ENCODE measurements around the gene MGLL.
A peak's percentile ranks its signal among the peaks of the same experiment; 100 is the strongest.

Gene MGLL

DNA sequence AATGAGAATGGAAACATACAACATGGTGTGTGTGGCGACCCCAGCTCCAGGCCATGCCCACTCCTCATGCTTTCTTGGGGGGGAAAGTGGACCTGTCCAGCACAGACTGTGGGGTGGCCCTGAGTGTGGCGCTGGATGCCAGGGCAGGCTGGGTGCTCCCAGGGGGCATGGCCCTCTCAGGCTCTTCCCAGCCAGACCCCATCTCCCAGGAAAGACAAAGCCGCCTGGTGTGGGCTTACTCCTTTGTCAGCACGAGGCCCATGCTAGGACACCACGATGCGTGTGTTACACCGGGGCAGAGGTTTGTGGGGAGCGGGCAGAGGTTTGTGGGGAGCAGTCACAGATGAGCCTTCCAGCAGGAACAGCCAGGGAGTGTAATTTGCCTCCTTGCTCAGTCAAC lies 81.1 kb downstream of the MGLL start:
- H3K4me3 ChIP-seq (ENCODE audit: low read depth, low read length) = no peak overlapping the region
- TF ChIP-seq, protein P1, sequence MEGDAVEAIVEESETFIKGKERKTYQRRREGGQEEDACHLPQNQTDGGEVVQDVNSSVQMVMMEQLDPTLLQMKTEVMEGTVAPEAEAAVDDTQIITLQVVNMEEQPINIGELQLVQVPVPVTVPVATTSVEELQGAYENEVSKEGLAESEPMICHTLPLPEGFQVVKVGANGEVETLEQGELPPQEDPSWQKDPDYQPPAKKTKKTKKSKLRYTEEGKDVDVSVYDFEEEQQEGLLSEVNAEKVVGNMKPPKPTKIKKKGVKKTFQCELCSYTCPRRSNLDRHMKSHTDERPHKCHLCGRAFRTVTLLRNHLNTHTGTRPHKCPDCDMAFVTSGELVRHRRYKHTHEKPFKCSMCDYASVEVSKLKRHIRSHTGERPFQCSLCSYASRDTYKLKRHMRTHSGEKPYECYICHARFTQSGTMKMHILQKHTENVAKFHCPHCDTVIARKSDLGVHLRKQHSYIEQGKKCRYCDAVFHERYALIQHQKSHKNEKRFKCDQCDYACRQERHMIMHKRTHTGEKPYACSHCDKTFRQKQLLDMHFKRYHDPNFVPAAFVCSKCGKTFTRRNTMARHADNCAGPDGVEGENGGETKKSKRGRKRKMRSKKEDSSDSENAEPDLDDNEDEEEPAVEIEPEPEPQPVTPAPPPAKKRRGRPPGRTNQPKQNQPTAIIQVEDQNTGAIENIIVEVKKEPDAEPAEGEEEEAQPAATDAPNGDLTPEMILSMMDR (IDR thresholded peaks at IDR 0.05; ENCODE audit: control insufficient read depth, extremely low read depth, insufficient read depth) = no peak
- no peak for DNase-seq (ENCODE audit: low read depth)

DNA sequence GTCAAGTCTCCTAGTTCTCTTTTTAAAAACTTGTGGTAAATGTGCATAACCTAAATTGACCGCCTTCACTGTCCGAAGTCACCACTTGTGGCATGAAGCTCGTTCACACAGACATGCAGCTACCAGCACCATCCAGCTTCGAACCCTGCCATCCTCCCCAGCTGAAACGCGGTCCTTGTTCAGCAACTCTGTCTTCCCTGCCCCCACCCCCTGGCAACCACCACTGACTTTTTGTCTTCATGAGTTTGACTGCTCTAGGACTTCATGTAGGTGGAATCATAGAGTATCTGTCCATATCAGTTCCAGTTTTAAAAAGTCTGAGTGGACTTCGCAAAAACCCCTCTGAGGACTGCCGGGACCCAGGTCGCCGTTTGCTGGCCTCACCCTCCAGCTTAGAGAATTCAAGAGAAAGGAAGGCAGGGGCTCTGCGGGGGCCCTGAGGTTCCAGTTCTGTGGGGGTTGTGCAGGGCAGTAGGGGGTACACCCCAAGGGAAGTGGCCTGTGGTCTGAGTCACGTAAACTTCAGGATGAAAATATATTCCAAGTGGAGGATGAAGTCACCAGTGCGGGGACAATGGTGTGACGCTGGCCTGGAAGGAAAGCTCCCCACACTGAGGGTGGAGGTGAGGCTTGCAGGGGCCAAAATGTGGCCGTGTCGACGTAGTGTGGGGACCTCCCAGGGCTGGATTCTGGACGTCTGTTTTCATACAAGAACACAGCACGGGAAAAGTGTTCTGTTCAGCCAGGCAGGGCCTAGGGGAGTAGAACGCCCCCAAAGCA lies 82.0 kb downstream of the MGLL start:
- H3K4me3 ChIP-seq (ENCODE audit: low read depth, low read length) = no peak overlapping the region
- TF ChIP-seq, protein P1 (IDR thresholded peaks at IDR 0.05; ENCODE audit: control insufficient read depth, extremely low read depth, insufficient read depth) = no peak
- DNase-seq (ENCODE audit: low read depth) = no peak

DNA sequence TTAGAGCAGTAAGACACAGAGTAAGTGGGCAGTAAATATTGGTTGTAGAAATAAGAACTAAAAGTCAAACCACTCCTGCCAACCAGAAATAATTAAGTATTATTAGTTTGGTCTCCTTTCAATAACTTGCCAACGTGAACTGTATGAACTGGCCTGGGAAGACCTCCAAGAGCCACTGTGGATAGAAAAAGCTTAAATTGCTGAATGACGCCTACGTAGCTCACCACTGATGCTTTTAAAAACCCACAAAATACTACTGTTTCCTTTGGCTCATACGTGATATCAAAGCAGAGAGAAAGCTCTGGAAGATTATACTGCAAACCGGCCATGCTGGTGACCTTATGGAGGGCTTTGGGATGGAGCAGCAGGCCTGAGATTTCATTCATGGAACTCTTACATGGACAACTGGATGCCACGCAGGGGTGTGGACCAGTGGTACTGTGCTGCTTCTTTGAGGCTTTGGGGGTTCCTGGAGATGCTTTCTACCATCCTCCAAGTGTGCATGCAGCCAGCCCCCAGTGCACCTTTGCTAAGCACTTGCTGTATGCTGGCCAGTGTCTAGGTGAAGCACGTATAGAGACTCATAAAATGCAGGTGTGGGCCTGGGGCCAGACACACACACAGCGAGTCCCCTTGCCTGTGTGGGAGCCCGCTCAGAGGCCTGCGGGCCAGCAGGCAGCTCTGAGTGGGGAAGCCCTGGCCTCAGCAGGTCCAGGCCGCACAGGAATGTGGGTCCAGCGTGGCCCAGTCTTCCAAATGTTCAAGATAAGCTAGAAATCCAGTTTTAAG lies 82.8 kb downstream of the MGLL start:
- TF ChIP-seq, protein P1 (IDR thresholded peaks at IDR 0.05; ENCODE audit: control insufficient read depth, extremely low read depth, insufficient read depth) = no peak
- no peak overlapping the region for H3K4me3 ChIP-seq (ENCODE audit: low read depth, low read length)
- no peak for DNase-seq (ENCODE audit: low read depth)

DNA sequence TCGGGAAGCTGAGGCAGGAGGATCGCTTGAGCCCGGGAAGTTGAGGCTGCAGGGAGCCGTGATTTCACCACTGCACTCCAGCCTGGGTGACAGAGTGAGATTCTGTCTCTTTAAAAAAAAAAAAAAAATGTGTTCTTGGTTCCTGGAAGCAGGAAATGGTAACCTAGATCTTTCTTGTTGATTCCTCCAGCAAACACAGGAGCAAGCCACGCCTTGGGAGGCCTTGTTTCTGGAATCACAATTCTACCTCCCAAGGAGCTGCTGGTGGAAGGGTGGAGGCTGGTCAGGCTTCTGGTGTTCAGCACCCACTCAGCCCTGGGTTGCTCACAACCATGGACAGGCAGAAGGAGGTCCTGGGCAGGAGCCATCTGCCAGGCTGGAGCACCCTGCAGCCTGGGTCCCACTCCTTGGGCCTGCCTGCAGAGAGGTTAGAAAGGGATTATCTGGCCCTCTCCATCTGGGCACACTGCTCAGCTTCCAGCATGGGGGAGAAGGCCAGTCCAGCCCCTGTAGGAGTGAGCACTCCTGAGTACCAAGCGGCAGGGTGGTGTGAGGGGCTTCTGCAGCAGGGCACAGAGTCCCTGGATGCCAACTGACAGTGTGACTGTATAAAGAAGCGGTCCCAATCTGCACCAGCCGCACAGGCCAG lies 84.0 kb downstream of the MGLL start:
- TF ChIP-seq, protein P1 (IDR thresholded peaks at IDR 0.05; ENCODE audit: control insufficient read depth, extremely low read depth, insufficient read depth) = no peak

DNA sequence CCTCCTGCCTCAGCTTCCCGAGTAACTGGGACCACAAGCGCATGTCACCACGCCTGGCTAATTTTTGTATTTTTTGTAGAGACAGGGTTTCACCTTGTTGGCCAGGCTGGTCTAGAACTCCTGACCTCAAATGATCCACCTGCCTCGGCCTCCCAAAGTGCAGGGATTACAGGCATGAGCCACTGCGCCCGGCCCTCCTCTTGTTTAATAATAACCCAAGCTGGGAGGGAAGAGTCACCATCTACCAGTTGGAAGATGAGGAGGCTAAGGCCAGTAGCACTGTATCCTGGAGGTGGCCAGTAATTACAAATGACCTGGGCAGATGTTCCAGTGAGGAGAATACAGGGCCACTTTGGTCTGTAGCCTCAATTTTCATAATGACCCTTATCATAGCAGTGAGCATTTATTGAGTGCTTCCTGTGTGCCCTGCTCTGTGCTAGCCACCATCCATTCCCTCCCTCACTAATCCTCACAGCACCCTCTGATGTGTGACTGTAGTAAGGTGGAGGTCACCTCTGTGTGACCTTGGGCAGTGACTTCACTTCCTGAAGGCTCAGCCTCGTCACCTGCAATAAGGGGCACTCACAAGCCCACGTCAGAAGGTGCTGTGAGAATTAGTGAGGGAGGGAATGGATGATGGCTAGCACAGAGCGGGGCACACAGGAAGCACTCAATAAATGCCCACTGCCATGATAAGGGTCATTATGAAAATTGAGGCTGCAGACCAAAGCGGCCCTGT lies 85.3 kb downstream of the MGLL start:
- DNase-seq (ENCODE audit: low read depth) = no peak
- no peak overlapping the region for H3K4me3 ChIP-seq (ENCODE audit: low read depth, low read length)
- TF ChIP-seq, protein P1 (IDR thresholded peaks at IDR 0.05; ENCODE audit: control insufficient read depth, extremely low read depth, insufficient read depth) = no peak

More for the DNA sequence above, 84.0 kb downstream of the MGLL start:
- H3K4me3 ChIP-seq (ENCODE audit: low read depth, low read length) = peak overlapping the region; percentile 6; the same call in 1 of the 2 replicates
- peak; percentile 74 for DNase-seq (ENCODE audit: low read depth)

All from LNCaP clone FGC (cell line).